T-helper 1 cell treated with Interleukin-12 subunit alpha and Interleukin-12 subunit beta and Interleukin-4 antibody, amounts not matched to agents 30 μg/mL and 1 μg/mL, for 36 hours (primary cell): ENCODE measurements around the gene SSR1.
A peak's percentile ranks its signal among the peaks of the same experiment; 100 is the strongest.

Experiments
- H3K27ac Mint-ChIP-seq: one replicate; pipeline ENCODE4 v1.8.0; 2021; ENCODE audit warnings: mild to moderate bottlenecking, mixed read lengths
- H3K27me3 Mint-ChIP-seq: one replicate; pipeline ENCODE4 v1.8.0; 2021; ENCODE audit warnings: low read depth, mixed read lengths
- H3K36me3 Mint-ChIP-seq: one replicate; pipeline ENCODE4 v1.8.0; 2021; ENCODE audit warnings: low read depth, mixed read lengths
- H3K4me1 Mint-ChIP-seq: one replicate; pipeline ENCODE4 v1.8.0; 2021; ENCODE audit warnings: low read depth, mixed read lengths
- H3K4me3 Mint-ChIP-seq: one replicate; pipeline ENCODE4 v1.8.0; 2021; ENCODE audit warnings: mild to moderate bottlenecking, moderate library complexity, mixed read lengths
- H3K9me3 Mint-ChIP-seq: one replicate; pipeline ENCODE4 v1.8.0; 2021; ENCODE audit warnings: mixed read lengths

The SSR1 gene

DNA sequence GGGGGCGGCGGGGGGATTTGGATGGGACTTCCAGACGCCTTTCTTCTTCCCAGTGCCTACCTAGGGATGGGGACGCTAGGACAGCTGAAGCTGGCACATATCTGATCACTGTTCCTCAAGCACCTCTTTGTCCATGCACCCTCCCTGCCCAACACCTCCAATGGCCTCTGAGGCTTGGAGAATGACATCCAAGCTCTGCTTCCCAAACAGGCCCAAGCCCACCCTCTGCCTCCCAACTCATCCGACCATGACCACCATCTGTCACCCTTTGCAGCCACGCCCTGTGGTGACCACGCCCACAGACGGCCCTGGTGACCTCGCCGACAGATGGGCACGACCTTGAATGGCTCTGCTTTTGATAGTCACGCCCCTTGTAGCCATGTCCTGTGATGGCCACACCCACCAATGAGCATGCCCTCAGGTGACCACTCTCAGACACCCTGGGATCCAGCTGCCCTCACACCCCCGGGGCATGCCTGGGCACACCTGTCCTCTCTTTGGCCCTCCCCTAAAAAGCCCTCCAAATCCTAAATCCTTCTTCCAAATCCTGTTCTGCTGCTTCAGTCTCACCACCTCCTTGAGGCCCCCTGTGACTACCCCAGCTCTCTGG, 51.0 kb downstream of the SSR1 start:
- peaks cover 4% of the 10 kb centered on the region for H3K9me3 Mint-ChIP-seq
- H3K27me3 Mint-ChIP-seq, result peaks cover 27% of the 10 kb centered on the region
- peaks cover 16% of the 10 kb centered on the region for H3K4me1 Mint-ChIP-seq
- H3K36me3 Mint-ChIP-seq, result no peaks in the 10 kb centered on the region
- H3K4me3 Mint-ChIP-seq, result peak overlapping the region; percentile 85
- no peak overlapping the region for H3K27ac Mint-ChIP-seq

DNA sequence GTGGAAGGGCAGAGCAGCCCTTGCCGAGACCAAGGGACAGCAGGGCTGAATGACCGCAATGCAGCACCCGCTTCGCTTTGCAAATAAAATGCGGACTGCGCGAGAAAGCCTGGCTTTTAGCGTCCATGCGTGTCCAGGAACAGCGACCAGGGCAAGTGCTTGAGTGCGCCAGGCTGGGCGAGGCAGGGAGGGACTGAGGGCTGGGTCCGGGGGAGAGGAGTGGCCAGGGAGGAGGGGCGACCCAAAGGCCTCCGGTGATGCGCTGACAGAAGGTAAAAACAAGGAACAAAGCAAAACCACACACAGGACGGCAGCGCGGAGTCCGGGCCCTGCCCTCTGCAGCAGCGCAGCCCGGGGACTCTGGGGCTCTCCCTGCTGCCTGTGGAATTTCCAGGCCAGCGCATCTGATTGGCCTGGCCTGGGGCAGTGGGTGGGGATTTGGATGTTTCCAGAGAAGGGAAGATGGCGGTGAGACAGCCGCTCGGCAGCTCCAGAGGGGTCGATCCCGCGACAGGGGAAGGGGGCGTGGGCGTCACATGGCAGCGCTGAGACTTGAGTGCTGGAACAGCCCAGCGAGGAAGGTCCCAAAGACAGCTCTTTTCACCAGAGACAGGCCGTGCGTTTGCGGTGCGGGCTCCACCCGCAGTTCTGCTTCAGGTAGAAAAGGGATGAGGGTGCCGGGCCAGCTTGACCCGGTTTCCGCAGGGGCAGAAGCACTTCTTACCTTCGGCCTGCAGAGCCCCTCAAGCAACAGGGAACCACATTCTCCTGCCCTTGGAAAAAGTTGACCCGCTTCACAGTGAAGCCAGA, 51.8 kb downstream of the SSR1 start:
- Mint-ChIP-seq H3K27ac (no peak overlapping the region), H3K36me3 (no peaks in the 10 kb centered on the region), H3K4me1 (peaks cover 16% of the 10 kb centered on the region), H3K4me3 (peak overlapping the region; percentile 85), H3K27me3 (peaks cover 27% of the 10 kb centered on the region), H3K9me3 (peaks cover 3% of the 10 kb centered on the region)

DNA sequence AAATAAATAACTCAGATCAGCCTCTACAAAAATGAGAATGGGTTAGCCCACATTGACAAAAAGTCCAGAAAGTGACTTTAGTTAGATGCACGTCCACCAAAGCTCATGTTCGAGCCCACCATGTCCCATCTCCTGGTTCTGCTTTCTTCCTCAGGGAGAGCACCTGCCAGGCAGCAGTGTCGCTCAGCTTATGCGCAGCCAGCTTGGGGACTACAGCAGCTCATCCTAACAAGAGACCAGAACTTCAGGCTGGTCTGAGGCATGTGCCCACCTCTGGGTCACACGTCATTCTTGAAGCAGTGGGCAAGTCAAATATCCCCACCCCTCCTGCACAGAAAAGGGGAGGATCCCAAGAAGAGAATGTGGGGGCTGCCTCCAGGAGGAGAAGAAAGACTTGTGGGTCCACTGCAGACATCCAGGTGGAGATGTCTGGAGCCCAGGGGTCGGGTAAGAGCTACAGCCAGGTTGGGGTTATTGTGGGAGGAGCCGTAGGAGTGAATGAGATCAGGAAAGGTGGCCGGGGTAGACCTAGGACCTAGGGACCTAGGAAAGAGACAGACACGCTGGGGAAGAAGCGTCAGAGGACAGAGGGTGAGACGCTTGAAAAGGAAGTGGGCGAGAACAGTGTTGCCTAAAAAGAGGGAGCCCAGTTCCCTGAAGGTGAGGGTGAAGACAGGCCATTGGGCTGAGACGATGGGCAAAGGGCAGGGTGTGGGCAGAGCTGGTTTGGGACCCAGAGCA, 52.5 kb downstream of the SSR1 start:
- H3K4me3 Mint-ChIP-seq, result peak overlapping the region; percentile 85
- no peaks in the 10 kb centered on the region for H3K9me3 Mint-ChIP-seq
- H3K36me3 Mint-ChIP-seq, result no peaks in the 10 kb centered on the region
- peaks cover 27% of the 10 kb centered on the region for H3K27me3 Mint-ChIP-seq
- H3K4me1 Mint-ChIP-seq, result peaks cover 16% of the 10 kb centered on the region
- H3K27ac Mint-ChIP-seq, result no peak overlapping the region

DNA sequence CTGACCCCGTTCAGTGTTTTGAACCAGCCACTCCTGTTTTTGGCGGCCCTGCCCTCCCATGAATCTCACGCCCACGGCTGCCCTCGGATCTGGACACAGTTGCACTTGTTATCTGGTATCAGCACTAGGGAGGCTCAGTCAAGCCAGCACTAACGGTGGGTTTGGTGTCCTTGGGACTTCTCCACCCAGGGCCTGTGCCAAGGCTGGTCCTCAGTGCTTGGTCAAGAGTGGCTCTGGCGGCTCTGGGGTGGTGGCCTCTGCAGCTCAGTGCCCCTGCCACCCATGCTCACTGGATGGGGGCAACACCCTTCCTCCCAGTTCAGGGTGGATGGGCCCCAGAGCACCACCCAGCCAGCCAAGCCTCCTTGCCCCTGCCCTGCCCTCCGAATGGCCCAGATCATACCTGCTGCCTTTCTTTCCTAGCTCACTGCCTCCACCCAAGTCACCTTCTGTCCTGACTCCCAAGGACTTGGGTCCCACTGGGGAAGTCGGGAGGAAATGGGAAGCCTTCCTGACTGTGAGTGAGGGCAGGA, 54.7 kb downstream of the SSR1 start:
- Mint-ChIP-seq H3K27ac (no peak overlapping the region), H3K4me3 (no peak overlapping the region), H3K9me3 (no peaks in the 10 kb centered on the region), H3K4me1 (peaks cover 16% of the 10 kb centered on the region), H3K36me3 (no peaks in the 10 kb centered on the region), H3K27me3 (peaks cover 27% of the 10 kb centered on the region)

DNA sequence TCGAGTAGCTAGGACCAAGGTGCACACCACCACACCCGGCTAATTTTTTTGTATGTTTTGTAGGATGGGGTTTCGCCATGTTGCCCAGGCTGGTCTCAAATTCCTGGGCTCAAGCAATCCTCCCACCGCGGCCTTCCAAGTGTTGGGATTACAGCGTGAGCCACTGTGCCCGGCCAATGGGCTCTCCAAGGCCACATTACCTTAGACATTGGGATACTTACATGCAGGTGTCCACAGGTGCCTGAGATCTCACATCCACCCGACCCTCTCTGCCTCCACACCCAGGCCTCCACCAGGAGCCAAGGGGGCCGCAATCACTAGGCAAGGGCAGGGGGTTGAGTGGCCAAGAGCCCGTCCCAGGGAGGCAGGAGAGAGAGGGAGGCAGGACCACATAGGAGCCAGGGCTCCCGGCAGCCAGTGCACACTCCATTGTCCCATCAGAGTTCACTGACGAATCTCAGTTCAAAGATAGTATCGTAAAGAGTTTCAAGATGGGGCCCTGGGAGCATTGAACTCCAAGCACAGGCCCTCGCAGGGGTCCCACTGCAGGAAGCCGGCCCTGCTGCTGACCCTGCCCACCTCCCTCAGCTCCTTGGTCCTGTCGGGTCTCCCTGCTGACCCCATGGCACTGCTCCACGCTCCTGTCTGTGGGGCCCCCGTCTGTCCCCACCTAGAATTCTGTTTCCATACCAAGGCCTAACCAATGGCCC, 55.3 kb downstream of the SSR1 start:
- Mint-ChIP-seq H3K27me3 (peaks cover 27% of the 10 kb centered on the region), H3K9me3 (no peaks in the 10 kb centered on the region), H3K4me3 (no peak overlapping the region), H3K4me1 (peaks cover 16% of the 10 kb centered on the region), H3K27ac (no peak overlapping the region), H3K36me3 (no peaks in the 10 kb centered on the region)

DNA sequence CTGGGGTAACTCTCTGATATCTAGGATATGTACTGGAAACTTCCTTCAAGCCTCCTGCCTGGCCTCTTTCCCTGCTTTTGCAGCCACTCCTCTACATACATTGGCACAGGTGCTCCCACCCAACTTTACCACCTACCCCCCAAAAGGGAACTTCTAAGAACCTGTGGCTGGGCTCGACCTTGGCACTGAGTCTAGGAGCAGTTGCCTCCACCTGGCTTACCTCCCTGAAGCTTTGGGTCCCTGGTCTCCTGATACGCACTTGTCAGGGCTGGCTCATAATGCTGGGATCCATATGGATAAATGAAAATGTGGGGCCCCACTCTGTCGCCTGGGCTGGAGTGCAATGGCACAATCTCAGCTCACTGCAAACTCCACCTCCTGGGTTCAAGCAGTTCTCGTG, 56.2 kb downstream of the SSR1 start:
- Mint-ChIP-seq H3K4me1 (peaks cover 12% of the 10 kb centered on the region), H3K4me3 (no peak overlapping the region), H3K27me3 (peaks cover 23% of the 10 kb centered on the region), H3K27ac (no peak overlapping the region), H3K36me3 (no peaks in the 10 kb centered on the region), H3K9me3 (no peaks in the 10 kb centered on the region)

DNA sequence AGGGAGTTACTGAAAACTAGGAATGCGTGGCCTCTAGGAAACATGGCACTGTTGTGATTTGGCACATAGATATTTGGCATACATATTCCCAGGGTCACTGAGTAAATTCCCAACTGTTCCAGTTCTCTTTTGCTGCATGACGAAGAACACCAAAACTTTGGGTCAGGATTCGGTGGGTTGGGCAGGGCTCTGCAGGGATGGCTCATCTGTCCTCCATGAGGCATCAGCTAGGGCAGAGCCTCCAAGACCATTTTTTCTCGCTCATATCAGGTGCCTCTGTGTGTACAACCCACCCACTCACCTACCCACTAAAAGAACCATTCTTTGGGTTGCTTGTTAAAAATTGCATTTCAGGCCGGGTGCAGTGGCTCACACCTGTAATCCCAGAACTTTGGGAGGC, 57.1 kb downstream of the SSR1 start:
- H3K27ac Mint-ChIP-seq, result no peak overlapping the region
- peaks cover 18% of the 10 kb centered on the region for H3K27me3 Mint-ChIP-seq
- H3K4me1 Mint-ChIP-seq, result peaks cover 7% of the 10 kb centered on the region
- no peaks in the 10 kb centered on the region for H3K9me3 Mint-ChIP-seq
- no peak overlapping the region for H3K4me3 Mint-ChIP-seq
- no peaks in the 10 kb centered on the region for H3K36me3 Mint-ChIP-seq

DNA sequence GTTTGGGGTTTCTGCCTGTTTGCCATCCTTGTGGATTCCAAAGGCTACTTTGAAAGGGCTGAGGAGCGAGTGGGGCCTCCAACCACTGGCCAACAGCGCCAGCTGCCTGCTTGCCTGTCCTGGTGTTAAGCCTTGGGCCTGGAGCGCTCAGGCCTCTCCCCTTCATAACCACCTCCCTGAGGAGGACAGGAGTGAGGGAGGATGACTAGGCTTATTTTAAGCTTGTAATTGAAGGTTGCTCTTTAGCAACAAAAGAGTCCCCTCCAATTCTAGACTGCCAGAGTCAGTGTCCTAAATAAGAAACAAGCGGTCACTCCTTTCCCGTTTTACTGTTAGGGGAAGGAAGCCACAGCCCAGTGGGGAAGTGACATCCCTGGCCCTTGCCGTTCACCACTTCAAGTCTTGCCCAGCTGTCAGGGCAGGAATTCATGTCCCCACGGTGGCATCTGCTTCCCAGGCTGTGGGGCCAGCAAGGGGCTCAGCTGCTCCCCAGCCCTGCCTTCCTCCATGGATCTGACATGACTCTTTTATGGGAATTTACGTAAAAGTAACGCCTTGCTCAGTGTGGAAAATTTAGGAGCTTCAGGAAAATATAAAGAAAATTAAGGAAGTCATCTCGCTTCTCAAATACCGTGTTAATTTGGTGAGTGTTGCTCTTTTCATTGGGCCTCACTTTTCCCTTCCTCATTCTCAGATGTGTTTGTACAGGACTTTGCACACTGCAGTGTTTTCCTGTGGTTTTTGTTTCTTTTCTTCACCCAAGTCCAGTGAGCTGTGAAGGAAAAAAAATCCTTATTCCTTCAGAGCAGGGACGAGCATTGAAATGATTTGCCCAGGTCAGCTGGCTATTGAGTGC, 57.8 kb downstream of the SSR1 start:
- Mint-ChIP-seq H3K27ac (no peak overlapping the region), H3K36me3 (no peaks in the 10 kb centered on the region), H3K4me3 (no peak overlapping the region), H3K27me3 (peaks cover 11% of the 10 kb centered on the region), H3K4me1 (no peaks in the 10 kb centered on the region), H3K9me3 (no peaks in the 10 kb centered on the region)

DNA sequence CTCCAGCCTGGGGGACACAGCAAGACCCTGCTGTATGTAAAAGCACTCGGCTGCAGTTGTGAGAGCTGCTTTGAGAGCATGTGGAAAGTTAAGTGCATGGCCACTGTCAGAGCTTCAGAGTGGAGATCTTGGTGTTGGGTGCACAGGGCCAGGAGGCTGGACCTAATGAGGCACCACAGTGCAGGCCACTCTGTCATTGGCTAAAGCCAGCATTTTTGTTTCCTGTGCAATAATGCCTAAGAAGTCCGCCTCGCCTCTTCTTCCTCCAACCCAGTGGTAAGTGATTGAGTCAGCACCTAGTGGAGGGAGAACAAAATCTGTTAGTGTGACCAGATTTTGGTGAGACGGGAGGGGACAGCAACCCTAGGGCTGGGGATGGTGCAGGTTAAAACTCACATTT, 60.6 kb downstream of the SSR1 start:
- Mint-ChIP-seq H3K36me3 (peaks cover 6% of the 10 kb centered on the region), H3K4me3 (no peak overlapping the region), H3K9me3 (no peaks in the 10 kb centered on the region), H3K27ac (no peak overlapping the region), H3K27me3 (no peaks in the 10 kb centered on the region), H3K4me1 (no peaks in the 10 kb centered on the region)

DNA sequence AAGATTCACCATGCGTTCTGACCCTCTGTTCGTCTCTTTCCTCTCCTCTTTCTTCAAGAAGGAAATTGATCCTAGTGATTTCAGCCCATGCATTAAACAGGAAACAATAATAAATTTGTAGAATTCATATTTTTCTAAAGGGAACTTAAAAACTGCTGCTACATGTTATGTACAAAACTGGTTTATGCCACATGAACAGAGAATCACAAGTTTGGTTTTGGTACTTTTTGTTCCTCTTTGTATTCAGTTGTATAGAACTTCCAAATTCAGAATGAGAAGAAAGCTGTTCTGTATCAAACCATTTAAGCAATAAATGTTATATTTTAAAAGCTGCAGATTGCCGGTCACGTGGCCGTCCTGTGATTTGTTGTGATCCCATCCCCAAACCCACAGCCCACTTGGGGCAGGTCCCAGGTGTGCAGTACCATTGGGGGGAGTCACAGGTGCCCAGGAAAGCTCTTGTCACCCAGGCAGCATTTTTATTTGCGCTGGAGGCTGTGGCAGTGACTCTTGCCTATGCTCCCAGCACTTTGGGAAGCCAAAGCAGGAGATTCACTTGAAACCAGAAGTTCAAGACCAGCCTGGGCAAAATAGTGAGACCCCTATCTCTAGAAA, 61.2 kb downstream of the SSR1 start:
- H3K4me1 Mint-ChIP-seq, result no peaks in the 10 kb centered on the region
- H3K4me3 Mint-ChIP-seq, result no peak overlapping the region
- H3K27me3 Mint-ChIP-seq, result no peaks in the 10 kb centered on the region
- H3K36me3 Mint-ChIP-seq, result peaks cover 6% of the 10 kb centered on the region
- H3K27ac Mint-ChIP-seq, result no peak overlapping the region
- H3K9me3 Mint-ChIP-seq, result no peaks in the 10 kb centered on the region

DNA sequence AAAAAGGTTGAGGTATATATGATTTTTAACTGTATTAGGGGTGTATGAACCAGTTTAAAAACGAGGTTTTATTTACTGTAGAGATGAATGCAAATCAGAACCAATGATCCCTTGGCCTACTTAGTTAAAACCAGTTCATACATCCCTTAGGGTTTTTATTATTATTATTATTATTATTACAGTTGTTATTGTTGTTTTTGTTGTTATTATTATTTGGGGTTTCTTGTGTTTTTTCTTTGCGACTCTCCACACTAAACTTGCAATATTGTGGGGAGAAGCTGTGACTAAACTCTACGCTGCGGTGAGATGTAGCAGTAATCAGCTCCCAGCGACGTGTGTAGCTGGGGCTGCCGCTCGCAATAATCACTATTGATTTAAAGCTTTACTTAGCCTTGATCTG, 62.2 kb downstream of the SSR1 start:
- H3K9me3 Mint-ChIP-seq, result no peaks in the 10 kb centered on the region
- no peaks in the 10 kb centered on the region for H3K27me3 Mint-ChIP-seq
- H3K36me3 Mint-ChIP-seq, result peaks cover 6% of the 10 kb centered on the region
- no peak overlapping the region for H3K4me3 Mint-ChIP-seq
- no peak overlapping the region for H3K27ac Mint-ChIP-seq
- no peaks in the 10 kb centered on the region for H3K4me1 Mint-ChIP-seq

DNA sequence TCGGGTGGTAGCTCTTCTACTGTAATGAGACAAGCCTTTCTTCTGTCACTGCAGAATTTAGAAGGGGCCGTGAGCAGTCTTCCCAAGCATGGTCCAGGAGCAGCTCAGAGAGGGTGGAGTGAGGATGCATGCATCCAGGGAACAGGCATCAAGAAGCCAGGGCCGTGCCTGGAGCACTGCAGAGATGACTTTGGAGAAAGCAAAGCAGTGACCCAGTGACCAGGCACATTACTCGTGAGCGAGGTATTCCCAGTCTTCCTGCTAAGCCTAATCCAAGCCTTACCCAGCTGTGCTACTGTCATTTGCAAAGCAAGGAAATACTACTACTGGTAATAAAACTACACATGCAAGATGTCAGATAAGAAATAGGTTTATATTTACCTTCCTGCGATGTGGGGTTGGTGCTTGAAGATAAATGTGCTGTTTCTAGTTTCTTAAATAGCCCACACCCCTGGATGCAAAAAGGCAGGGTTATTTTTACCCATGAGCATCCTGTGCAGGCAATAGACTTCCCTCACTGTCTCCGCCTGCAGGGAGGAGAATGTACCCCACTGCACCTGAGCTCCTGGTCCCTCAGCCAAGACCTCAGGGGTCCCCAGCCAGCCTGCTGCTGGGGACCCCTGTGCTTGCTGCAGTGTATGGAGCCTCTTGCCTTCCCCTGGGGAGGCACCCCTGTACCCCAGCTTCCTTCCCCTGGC, 62.9 kb downstream of the SSR1 start:
- H3K36me3 Mint-ChIP-seq, result peaks cover 6% of the 10 kb centered on the region

DNA sequence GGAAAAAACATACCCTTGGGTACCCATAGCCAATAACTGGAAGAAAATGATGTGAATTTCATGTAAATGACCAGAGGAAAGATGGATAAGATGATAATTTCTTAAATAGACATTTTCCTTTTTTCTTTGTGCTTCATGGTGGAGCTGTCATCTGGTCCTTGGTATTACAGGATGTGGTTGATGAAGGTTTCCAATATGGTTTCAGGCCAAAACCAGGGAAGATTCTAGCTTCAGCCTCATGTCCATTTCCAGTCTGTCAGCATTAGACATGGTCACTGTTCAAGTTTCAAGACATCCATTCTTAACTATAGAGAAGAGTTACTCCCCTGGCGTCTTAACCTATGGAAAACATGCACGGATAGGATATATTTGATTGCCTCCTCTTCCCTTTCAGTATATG, 63.6 kb downstream of the SSR1 start:
- Mint-ChIP-seq H3K27ac (no peak overlapping the region), H3K4me3 (no peak overlapping the region), H3K36me3 (peaks cover 6% of the 10 kb centered on the region)

More for the DNA sequence above, 62.9 kb downstream of the SSR1 start:
- H3K9me3 Mint-ChIP-seq, result no peaks in the 10 kb centered on the region
- no peaks in the 10 kb centered on the region for H3K27me3 Mint-ChIP-seq
- H3K4me3 Mint-ChIP-seq, result no peak overlapping the region
- no peak overlapping the region for H3K27ac Mint-ChIP-seq
- no peaks in the 10 kb centered on the region for H3K4me1 Mint-ChIP-seq

More for the DNA sequence above, 63.6 kb downstream of the SSR1 start:
- no peaks in the 10 kb centered on the region for H3K27me3 Mint-ChIP-seq
- no peaks in the 10 kb centered on the region for H3K9me3 Mint-ChIP-seq
- no peaks in the 10 kb centered on the region for H3K4me1 Mint-ChIP-seq
